GM12875 (cell line): ENCODE measurements around the gene ZDHHC11.

ENCODE experiments used
- H3K4me3 ChIP-seq: one replicate; pipeline ENCODE4 v1.5.1; 2011; ENCODE audit warnings: low read depth, low read length, control low read depth
- TF ChIP-seq, protein P1 (sequence below): IDR thresholded peaks from 2 replicates; pipeline ENCODE4 v1.5.1; 2011; ENCODE audit warnings: low read depth, mild to moderate bottlenecking, control low read depth, inconsistent platforms, low read length, moderate library complexity, borderline replicate concordance; ENCODE audit not compliant: insufficient read depth

The ZDHHC11 gene

DNA sequence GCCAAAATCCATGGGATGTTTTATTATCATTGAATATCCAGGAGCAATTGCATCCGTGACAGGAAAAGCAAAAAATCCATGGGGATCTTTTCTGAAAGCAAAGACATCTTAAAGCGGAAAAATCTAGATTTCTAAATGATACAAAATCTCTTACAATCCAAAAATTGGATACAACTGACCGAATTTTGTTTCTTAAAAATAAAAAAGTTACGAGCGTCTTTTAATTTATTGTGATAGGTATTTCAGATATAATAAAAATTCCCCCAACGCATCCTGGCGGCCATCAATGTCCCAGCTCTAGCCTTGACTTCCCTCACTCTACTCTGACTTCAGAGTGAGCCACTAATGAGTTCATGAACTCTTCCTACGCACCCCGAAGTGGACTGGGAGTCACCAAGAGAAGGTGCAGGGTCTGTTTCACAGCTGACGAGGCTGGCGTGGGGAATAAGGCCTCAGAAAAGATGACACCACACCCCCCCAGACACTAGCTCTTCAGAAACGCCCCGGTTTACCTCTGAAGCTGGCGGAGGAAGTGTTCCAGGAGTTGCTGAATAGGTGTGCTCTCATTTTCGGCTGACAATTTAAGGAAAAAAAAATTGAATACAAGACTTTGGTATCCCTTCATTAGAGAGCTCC lies 38.4 kb upstream of the ZDHHC11 start:
- TF ChIP-seq, protein P1, sequence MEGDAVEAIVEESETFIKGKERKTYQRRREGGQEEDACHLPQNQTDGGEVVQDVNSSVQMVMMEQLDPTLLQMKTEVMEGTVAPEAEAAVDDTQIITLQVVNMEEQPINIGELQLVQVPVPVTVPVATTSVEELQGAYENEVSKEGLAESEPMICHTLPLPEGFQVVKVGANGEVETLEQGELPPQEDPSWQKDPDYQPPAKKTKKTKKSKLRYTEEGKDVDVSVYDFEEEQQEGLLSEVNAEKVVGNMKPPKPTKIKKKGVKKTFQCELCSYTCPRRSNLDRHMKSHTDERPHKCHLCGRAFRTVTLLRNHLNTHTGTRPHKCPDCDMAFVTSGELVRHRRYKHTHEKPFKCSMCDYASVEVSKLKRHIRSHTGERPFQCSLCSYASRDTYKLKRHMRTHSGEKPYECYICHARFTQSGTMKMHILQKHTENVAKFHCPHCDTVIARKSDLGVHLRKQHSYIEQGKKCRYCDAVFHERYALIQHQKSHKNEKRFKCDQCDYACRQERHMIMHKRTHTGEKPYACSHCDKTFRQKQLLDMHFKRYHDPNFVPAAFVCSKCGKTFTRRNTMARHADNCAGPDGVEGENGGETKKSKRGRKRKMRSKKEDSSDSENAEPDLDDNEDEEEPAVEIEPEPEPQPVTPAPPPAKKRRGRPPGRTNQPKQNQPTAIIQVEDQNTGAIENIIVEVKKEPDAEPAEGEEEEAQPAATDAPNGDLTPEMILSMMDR: no peak
- H3K4me3 ChIP-seq: no peak overlapping the region

DNA sequence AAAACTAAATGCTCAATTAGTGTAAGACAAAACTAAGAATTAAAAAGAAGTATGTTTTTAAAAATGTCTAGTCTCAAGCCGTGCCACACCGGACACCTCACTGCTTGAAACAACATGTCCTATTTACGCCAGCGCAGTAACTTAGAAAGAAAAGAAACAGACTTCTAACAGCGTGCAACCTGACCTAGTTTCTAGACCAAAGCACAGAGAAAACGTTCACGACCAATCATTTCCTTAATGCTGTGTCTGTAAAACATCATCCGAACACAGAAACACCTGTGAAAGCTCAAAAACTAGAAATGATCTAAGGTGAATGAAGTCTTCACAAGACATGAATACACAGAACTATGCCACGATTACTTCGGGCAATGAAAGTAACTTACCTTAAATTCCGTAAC lies 37.9 kb upstream of the ZDHHC11 start:
- TF ChIP-seq, protein P1: no peak

DNA sequence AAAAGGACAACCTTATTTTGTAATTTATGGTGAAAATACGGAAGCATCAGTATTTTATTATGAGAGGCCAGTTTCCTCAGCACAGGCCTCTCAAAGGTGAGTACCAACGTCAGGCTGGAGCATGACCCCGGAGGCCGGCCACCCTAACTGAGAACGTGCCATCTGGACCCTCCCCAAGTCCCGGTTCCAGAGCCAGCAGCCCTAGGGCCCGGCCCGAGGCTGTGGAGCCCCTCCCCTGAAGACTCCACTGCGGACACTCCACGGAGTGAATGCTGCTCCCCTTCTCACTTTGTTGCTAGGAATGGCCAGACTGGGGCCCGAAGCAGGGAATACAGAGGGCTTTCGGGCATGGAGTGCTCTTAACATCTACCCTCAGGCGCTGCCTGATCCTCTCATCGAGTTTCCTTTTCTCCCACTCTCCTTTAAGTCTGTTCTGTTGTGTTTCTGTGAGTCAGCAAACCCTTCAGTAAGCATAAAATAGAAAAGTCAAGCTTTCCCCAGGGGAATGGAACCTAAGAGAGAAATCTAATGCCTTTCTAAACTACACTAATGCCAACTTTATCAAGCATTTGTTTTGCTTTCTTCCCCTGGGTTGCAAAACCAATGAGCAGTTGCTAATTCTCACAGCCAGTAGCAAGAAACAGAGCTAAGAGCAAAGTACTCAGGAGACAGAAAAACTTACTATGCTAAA lies 37.3 kb upstream of the ZDHHC11 start:
- TF ChIP-seq, protein P1: no peak
- H3K4me3 ChIP-seq: no peak overlapping the region

More for the DNA sequence above, 37.9 kb upstream of the ZDHHC11 start:
- no peak overlapping the region for H3K4me3 ChIP-seq

DNA sequence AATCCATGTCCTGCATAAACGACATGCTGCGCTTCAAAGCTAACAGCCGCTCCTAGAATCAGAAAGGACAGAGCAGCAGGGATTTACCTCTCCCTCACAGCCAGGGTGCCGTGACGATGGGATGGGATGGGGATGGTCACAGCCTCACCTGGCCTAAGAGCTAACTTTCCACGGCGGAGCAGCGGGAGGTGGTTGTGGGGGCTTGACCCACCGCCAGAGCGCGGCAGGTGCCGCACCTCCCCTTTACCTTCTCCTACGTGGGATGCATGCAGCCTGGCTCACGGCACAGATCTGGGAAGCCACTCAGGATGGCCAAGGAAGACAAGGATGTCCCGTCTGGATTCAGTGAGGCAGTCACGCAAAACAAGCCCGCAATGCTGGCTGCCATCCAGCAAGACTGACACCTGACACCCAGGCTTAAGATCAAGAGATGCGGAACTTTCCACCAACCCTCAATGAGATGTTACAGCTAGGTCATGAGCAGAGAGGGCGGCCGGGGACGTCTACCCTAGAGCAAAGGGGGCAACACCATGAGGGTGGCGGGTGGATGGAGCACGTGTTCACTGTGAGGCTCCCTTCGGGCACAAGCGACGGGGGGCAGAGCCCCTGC lies 36.0 kb upstream of the ZDHHC11 start:
- TF ChIP-seq, protein P1: no peak
- H3K4me3 ChIP-seq: no peak overlapping the region

DNA sequence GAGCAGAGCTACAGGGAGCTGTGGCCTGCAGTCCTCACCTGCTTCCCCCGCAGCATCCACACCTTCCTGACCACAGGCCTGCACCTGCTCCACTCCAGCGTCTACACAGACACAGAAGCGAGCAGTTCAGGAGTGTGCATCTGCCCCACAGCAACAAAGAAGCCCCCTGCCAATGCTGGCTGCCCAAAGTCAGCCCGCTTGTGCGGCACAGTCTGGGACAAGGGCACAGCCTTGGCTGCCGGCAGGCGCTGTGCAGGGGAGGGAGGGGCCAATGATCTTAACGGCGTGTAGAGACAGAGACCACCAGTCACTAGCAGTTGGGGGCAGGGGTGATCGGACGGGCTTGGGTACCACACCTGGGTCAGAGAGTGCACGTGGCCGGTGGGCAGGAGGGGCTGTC lies 35.2 kb upstream of the ZDHHC11 start:
- TF ChIP-seq, protein P1: no peak
- H3K4me3 ChIP-seq: no peak overlapping the region

DNA sequence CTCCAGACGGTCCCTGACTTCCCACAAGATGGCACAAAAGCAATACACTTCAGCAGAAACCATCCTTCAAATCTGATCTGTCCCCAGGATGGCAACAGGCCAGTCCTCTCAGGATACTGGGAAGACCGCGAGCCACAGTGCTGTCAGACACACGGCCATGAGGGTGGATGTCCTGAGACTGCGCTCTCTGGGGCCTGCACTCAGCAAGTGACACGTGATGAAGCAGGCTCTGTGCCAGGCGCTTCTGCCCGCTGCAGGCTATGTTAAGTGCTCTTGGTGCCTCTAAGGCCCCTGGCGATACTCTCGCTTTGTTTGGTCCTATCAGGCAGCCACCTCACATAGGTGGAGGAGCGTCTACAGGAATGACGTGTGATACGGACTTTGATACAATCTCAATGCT lies 34.7 kb upstream of the ZDHHC11 start:
- TF ChIP-seq, protein P1: no peak
- H3K4me3 ChIP-seq: no peak overlapping the region

DNA sequence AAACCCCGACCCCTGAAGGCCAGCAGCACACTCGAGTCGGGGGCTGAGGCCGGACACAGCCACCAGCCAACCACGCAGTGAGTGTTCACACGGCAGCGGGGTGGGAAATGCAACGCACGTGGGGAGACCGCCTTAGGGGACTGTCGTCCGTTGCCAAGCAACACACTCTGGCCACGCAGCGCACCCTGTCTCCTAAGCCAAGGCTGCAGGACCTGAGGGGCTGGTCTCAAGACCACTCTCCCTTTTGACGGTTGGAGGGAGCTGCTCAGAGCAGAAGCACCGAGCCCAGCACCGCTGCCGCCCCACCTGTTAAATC lies 34.3 kb upstream of the ZDHHC11 start:
- H3K4me3 ChIP-seq: no peak overlapping the region
- TF ChIP-seq, protein P1: no peak
